Measurements from ENCODE around the gene GRIN1.

DNA sequence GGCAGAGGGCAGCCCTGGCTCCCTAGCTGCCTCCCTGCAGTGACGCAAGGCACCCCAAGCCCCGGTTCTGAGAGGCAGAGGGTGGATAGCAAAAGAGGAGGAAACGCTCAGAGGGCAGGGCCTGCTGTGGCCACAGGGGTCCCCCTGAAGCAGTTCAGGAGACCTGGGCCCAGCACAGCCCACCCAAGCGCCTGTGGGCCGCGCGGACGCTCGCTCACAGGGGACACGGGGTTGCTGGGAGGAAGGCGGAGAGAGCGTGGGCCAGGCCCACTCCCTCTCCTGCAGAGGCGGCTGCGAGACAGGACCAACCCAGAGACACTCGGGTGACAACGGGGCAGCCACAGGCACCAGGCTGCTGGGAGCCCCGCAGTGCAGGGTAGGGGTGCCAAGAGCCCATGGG, 40.8 kb downstream of the GRIN1 start:
- TF ChIP-seq, protein P1, sequence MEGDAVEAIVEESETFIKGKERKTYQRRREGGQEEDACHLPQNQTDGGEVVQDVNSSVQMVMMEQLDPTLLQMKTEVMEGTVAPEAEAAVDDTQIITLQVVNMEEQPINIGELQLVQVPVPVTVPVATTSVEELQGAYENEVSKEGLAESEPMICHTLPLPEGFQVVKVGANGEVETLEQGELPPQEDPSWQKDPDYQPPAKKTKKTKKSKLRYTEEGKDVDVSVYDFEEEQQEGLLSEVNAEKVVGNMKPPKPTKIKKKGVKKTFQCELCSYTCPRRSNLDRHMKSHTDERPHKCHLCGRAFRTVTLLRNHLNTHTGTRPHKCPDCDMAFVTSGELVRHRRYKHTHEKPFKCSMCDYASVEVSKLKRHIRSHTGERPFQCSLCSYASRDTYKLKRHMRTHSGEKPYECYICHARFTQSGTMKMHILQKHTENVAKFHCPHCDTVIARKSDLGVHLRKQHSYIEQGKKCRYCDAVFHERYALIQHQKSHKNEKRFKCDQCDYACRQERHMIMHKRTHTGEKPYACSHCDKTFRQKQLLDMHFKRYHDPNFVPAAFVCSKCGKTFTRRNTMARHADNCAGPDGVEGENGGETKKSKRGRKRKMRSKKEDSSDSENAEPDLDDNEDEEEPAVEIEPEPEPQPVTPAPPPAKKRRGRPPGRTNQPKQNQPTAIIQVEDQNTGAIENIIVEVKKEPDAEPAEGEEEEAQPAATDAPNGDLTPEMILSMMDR (IDR thresholded peaks at IDR 0.05): no peak
- TF ChIP-seq POLR2A (IDR thresholded peaks at IDR 0.05): no peak

Measured in Peyer's patch (tissue), 4 donors.